GM06990 (cell line): Measurements from ENCODE around the gene NREP.

Source experiments
- DNase-seq: peaks from one replicate; pipeline ENCODE4 v3.0.0-alpha.2; 2011; ENCODE audit not compliant: insufficient read length; ENCODE audit errors: extremely low read depth
- H3K27me3 ChIP-seq: replicated peaks from 2 replicates; pipeline ENCODE4 v1.6.0; 2011; ENCODE audit warnings: low read length; ENCODE audit not compliant: control insufficient read depth, insufficient read depth
- H3K36me3 ChIP-seq: 2 replicates; pipeline ENCODE4 v1.5.1; 2011; ENCODE audit warnings: low read length; ENCODE audit not compliant: control insufficient read depth, insufficient read depth
- H3K4me3 ChIP-seq: replicated peaks from 2 replicates; pipeline ENCODE4 v1.5.1; 2011; ENCODE audit warnings: low read depth, mild to moderate bottlenecking, control low read depth, low read length
- TF ChIP-seq, protein P1 (sequence below): IDR thresholded peaks from 2 replicates; pipeline ENCODE4 v1.5.1; 2011; ENCODE audit warnings: low read length, control low read depth, mild to moderate bottlenecking, inconsistent platforms; ENCODE audit not compliant: insufficient read depth, poor library complexity, severe bottlenecking

The NREP gene

GRCh38 chr5:111795142-111795541, 38.1 kb upstream of the NREP start:
- TF ChIP-seq, protein P1, sequence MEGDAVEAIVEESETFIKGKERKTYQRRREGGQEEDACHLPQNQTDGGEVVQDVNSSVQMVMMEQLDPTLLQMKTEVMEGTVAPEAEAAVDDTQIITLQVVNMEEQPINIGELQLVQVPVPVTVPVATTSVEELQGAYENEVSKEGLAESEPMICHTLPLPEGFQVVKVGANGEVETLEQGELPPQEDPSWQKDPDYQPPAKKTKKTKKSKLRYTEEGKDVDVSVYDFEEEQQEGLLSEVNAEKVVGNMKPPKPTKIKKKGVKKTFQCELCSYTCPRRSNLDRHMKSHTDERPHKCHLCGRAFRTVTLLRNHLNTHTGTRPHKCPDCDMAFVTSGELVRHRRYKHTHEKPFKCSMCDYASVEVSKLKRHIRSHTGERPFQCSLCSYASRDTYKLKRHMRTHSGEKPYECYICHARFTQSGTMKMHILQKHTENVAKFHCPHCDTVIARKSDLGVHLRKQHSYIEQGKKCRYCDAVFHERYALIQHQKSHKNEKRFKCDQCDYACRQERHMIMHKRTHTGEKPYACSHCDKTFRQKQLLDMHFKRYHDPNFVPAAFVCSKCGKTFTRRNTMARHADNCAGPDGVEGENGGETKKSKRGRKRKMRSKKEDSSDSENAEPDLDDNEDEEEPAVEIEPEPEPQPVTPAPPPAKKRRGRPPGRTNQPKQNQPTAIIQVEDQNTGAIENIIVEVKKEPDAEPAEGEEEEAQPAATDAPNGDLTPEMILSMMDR = no peak
- H3K27me3 ChIP-seq = no peaks in the 10 kb centered on the region
- no peak overlapping the region for H3K4me3 ChIP-seq
- no peak for DNase-seq
- no peaks in the 10 kb centered on the region for H3K36me3 ChIP-seq

GRCh38 chr5:111792471-111793058, 35.6 kb upstream of the NREP start:
- DNase-seq = no peak
- TF ChIP-seq, protein P1 = no peak
- no peak overlapping the region for H3K4me3 ChIP-seq

GRCh38 chr5:111790295-111790694, 33.3 kb upstream of the NREP start:
- Histone ChIP-seq H3K36me3 (no peaks in the 10 kb centered on the region), H3K4me3 (no peak overlapping the region), H3K27me3 (no peaks in the 10 kb centered on the region)
- TF ChIP-seq, protein P1 = no peak
- no peak for DNase-seq

More at GRCh38 chr5:111792471-111793058, 35.6 kb upstream of the NREP start:
- Histone ChIP-seq H3K36me3 (no peaks in the 10 kb centered on the region), H3K27me3 (no peaks in the 10 kb centered on the region)

- Histone ChIP-seq H3K4me3 (no peak overlapping the region), H3K27me3 (no peaks in the 10 kb centered on the region), H3K36me3 (no peaks in the 10 kb centered on the region)
- DNase-seq = no peak
- TF ChIP-seq, protein P1 = no peak
Observed at GRCh38 chr5:111787006-111787405, 30.0 kb upstream of the NREP start.

GRCh38 chr5:111784491-111785181, 27.6 kb upstream of the NREP start:
- TF ChIP-seq, protein P1 = no peak
- no peak for DNase-seq
- Histone ChIP-seq H3K36me3 (no peaks in the 10 kb centered on the region), H3K27me3 (no peaks in the 10 kb centered on the region), H3K4me3 (no peak overlapping the region)
